Erythroblast (primary cell): Measurements from ENCODE around the gene LYZ.

ENCODE experiments used
- GATA1 ChIP-seq: IDR thresholded peaks from 2 replicates; pipeline ENCODE4 v1.6.1; 2011; ENCODE audit warnings: low read depth, mild to moderate bottlenecking, control low read depth, low read length, moderate library complexity
- POLR2A ChIP-seq: IDR thresholded peaks from 2 replicates; pipeline ENCODE4 v1.6.1; 2011; ENCODE audit warnings: mild to moderate bottlenecking, low read length

DNA sequence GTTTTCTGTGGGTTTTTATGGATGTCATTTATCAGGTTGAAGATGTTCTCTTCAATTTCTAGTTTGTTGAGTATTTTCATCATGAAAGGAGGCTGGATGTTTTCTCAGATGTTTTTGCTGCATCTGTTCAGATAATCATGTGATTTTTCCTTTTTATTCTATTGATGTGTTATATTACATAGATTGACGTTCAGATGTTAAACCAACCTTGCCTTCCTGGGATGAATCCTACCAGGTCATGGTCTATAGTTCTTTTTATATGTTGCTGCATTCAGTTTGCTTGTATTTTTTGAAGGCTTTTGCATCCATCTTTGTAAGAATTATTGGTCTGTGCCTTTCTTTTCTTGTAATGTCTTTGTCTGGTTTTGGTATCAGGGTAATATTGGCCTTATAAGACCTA, 43.9 kb upstream of the LYZ start:
- TF ChIP-seq POLR2A (no peak), GATA1 (no peak)
